ENCODE results near the gene CLN6. TPM values are rescaled to one million over a fixed set of nuclear protein-coding genes. Genes with fewer than 3 reads are reported as not detected.

The CLN6 gene
- total and polyA plus RNA-seq, 9 of the 15 experiments (the other 6 are each of a cell fraction or from before 2014, with no cell fraction given) = 0.71 to 53.3 (median 39.3) TPM

- TF ChIP-seq FIP1L1 (IDR thresholded peaks at IDR 0.05; ENCODE audit: low read depth, low read length, poor library complexity, severe bottlenecking) (peak; percentile 83), ZFX (CRISPR knock-in tag; IDR thresholded peaks at IDR 0.05) (peak; percentile 91), SIX5 (IDR thresholded peaks at IDR 0.05; ENCODE audit: borderline replicate concordance in 1 of 2, insufficient read depth in 1 of 2, low read depth in 1 of 2, low read length in 2 of 2) (no peak), PRDM10 (IDR thresholded peaks at IDR 0.05; ENCODE audit: partially characterized antibody) (peak; percentile 93), OTX1 (CRISPR knock-in tag; IDR thresholded peaks at IDR 0.05) (peak; percentile 64), HMGN3 (IDR thresholded peaks at IDR 0.05; ENCODE audit: borderline replicate concordance, extremely low read depth, insufficient read length, low read depth, low read length) (peak; percentile 33), HDAC2 (IDR thresholded peaks at IDR 0.05) (peak; percentile 85; the same call in 1 of the 2 replicates), ZNF449 (CRISPR knock-in tag; IDR thresholded peaks at IDR 0.05) (no peak), RBM39 (optimal IDR thresholded peaks at IDR 0.05; ENCODE audit: low read depth, low read length) (no peak), ARID2 (IDR thresholded peaks at IDR 0.05) (peak; percentile 10; the same call in 1 of the 2 replicates)
Observed at GRCh38 chr15:68229386-68230156, at the start of gene CLN6 (continued).
